Parathyroid adenoma (tissue), 2 donors: Measurements from ENCODE around the gene WDSUB1.

ENCODE experiments used
- H2AFZ ChIP-seq: fragments of 300-600 bp; sonication (generic); one replicate; pipeline ENCODE4 v1.7.0; 2017; ENCODE audit warnings: antibody characterized with exemption, mild to moderate bottlenecking
- H3K27ac ChIP-seq: fragments of 300-600 bp; sonication (generic); one replicate; pipeline ENCODE4 v1.7.0; 2017
- H3K27me3 ChIP-seq: fragments of 300-600 bp; sonication (generic); one replicate; pipeline ENCODE4 v1.7.0; 2017; ENCODE audit warnings: low read length; ENCODE audit not compliant: control insufficient read depth, insufficient read depth
- H3K36me3 ChIP-seq: fragments of 300-600 bp; sonication (generic); one replicate; pipeline ENCODE4 v1.7.0; 2017; ENCODE audit warnings: low read length; ENCODE audit not compliant: control insufficient read depth, insufficient read depth
- H3K4me1 ChIP-seq: fragments of 300-600 bp; sonication (generic); one replicate; pipeline ENCODE4 v1.7.0; 2017; ENCODE audit warnings: control low read depth
- H3K4me2 ChIP-seq: fragments of 300-600 bp; sonication (generic); one replicate; pipeline ENCODE4 v1.7.0; 2017; ENCODE audit warnings: low read length
- H3K4me3 ChIP-seq: fragments of 300-600 bp; sonication (generic); one replicate; pipeline ENCODE4 v1.7.0; 2017; ENCODE audit warnings: low read depth, low read length
- H3K79me2 ChIP-seq: fragments of 300-600 bp; sonication (generic); one replicate; pipeline ENCODE4 v1.7.0; 2017; ENCODE audit warnings: control low read depth
- H3K9ac ChIP-seq: fragments of 300-600 bp; sonication (generic); one replicate; pipeline ENCODE4 v1.7.0; 2017; ENCODE audit warnings: mild to moderate bottlenecking
- H3K9me3 ChIP-seq: fragments of 300-600 bp; sonication (generic); one replicate; pipeline ENCODE4 v1.7.0; 2017; ENCODE audit warnings: low read length; ENCODE audit not compliant: control insufficient read depth
- TF ChIP-seq, protein P1 (sequence below): fragments of 300-600 bp; sonication (generic); IDR thresholded peaks from one replicate; pipeline ENCODE4 v1.7.0; 2017; ENCODE audit warnings: antibody characterized with exemption, mild to moderate bottlenecking
- donor health status: primary hyperparathyroidism.

The WDSUB1 gene

DNA sequence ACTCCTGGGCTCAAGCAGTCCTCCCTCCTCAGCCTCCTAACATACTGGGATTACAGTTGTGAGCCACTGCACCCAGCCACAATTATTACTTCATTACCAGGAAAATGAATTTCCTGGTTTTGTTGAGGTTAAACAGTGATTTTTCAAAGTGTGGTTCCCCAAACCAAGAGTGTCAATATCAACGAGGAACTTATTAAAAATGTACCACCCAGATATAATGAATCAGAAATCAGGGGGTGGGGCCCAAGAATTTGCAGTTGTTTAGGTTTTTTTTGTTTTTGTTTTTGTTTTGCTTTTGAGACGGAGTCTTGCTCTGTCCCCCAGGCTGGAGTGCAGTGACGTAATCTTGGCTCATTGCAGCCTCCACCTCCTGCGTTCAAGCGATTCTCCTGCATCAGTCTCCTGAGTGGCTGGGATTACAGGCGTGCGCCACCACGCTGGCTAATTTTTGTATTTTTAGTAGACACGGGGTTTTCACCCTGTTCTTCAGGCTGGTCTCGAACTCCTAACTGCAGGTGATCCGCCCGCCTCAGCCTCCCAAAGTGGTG, 94.1 kb downstream of the WDSUB1 start:
- TF ChIP-seq, protein P1, sequence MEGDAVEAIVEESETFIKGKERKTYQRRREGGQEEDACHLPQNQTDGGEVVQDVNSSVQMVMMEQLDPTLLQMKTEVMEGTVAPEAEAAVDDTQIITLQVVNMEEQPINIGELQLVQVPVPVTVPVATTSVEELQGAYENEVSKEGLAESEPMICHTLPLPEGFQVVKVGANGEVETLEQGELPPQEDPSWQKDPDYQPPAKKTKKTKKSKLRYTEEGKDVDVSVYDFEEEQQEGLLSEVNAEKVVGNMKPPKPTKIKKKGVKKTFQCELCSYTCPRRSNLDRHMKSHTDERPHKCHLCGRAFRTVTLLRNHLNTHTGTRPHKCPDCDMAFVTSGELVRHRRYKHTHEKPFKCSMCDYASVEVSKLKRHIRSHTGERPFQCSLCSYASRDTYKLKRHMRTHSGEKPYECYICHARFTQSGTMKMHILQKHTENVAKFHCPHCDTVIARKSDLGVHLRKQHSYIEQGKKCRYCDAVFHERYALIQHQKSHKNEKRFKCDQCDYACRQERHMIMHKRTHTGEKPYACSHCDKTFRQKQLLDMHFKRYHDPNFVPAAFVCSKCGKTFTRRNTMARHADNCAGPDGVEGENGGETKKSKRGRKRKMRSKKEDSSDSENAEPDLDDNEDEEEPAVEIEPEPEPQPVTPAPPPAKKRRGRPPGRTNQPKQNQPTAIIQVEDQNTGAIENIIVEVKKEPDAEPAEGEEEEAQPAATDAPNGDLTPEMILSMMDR: no peak
- Histone ChIP-seq H3K27me3 (no peaks in the 10 kb centered on the region), H3K4me3 (no peak overlapping the region), H3K9ac (no peak overlapping the region), H3K27ac (no peak overlapping the region), H3K4me1 (peaks cover under 1% of the 10 kb centered on the region), H3K9me3 (no peaks in the 10 kb centered on the region), H3K4me2 (no peak overlapping the region), H2AFZ (no peak overlapping the region), H3K79me2 (no peaks in the 10 kb centered on the region), H3K36me3 (no peaks in the 10 kb centered on the region)

DNA sequence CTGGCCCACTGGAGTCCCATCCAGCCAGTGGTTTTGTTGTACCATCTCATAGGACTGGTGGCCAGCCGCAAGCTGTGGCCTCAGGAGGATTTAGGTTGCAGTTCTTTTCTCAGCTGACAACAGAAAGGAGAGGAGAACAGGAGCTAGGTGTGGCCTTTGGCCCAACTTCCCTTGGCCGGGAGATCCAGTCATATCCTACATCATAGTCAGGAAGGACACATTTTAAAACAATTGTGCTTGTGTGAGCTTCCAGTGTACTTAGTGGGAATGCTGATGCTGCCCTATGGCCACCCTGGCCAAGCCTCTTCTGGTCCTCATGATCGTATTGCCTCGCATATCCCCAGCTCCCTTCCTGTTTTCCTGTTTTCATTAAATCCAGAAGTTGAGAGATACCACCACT, 98.1 kb downstream of the WDSUB1 start:
- Histone ChIP-seq H3K9ac (no peak overlapping the region), H3K9me3 (no peaks in the 10 kb centered on the region), H3K27ac (peak overlapping the region; percentile 17), H3K36me3 (no peaks in the 10 kb centered on the region), H3K4me1 (peaks cover 7% of the 10 kb centered on the region), H3K4me3 (no peak overlapping the region), H3K4me2 (no peak overlapping the region), H3K79me2 (no peaks in the 10 kb centered on the region), H2AFZ (no peak overlapping the region), H3K27me3 (no peaks in the 10 kb centered on the region)
- TF ChIP-seq, protein P1: no peak

DNA sequence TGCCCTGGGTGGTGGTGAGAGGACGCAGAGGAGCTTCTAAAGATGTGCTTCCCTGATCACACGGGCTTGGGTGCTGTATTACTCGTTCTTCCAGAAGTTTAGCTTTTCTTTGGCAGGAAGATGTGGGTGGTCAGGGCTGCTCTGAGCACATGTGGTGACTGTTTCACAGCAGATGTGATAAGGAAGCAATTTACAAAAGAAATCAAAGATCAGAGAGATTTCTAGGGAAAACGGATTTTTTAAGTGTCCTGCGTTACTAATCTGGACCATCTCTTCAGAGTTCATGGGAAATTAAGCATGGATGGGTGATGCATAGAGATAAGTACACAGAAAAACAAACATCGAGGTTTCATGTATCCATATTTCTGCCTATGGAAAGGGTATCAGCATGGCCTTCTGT, 99.4 kb downstream of the WDSUB1 start:
- Histone ChIP-seq H3K27ac (peak overlapping the region; percentile 37), H2AFZ (no peak overlapping the region), H3K9me3 (no peaks in the 10 kb centered on the region), H3K79me2 (no peaks in the 10 kb centered on the region), H3K9ac (no peak overlapping the region), H3K4me2 (peak overlapping the region; percentile 12), H3K36me3 (no peaks in the 10 kb centered on the region), H3K27me3 (no peaks in the 10 kb centered on the region), H3K4me3 (no peak overlapping the region), H3K4me1 (peaks cover 7% of the 10 kb centered on the region)
- TF ChIP-seq, protein P1: no peak

DNA sequence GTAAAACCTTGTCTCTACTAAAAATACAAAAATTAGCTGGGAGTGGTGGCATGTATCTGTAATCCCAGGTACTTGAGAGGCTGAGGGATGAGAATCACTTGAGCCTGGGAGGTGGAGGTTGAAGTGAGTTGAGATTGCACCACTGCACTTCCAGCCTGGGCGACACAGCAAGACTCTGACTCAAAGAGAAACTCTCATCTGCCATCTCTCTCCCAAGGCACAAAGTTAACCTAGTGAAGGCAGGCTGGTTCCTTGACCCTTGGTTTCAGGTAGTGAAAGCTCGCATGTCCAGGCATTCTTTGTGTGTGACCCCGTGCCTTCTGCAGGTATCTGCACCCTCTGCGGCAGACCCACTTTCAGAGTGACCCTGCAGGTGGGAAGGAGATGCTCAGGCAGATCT, 100.0 kb downstream of the WDSUB1 start:
- no peak overlapping the region for H3K9ac ChIP-seq
- H3K9me3 ChIP-seq: no peaks in the 10 kb centered on the region
- H3K79me2 ChIP-seq: no peaks in the 10 kb centered on the region
- TF ChIP-seq, protein P1: no peak
- no peak overlapping the region for H3K27ac ChIP-seq
- H3K36me3 ChIP-seq: no peaks in the 10 kb centered on the region
- H3K4me1 ChIP-seq: peaks cover 7% of the 10 kb centered on the region
- H3K4me3 ChIP-seq: no peak overlapping the region
- no peaks in the 10 kb centered on the region for H3K27me3 ChIP-seq
- H3K4me2 ChIP-seq: no peak overlapping the region
- no peak overlapping the region for H2AFZ ChIP-seq
